RWPE2 (cell line): ENCODE results near the gene NDFIP1.

Source experiments
- ATAC-seq: fragments of 200-7000 bp; cut with Tn5 transposase; 3 replicates; pipeline ENCODE4 v1.9.1; 2021; ENCODE audit warnings: low read depth
- DNase-seq: peaks from one replicate; pipeline ENCODE4 v3.0.0-alpha.2; 2020; ENCODE audit warnings: low spot score
- H3K27ac ChIP-seq: fragments of 450-650 bp; 2 replicates; pipeline ENCODE4 v1.5.1; 2017; ENCODE audit warnings: mild to moderate bottlenecking; ENCODE audit not compliant: poor library complexity, severe bottlenecking
- H3K27me3 ChIP-seq: fragments of 250-450 bp; sonication (Bioruptor Pico); 2 replicates; pipeline ENCODE4 v1.5.1; 2021; ENCODE audit warnings: mild to moderate bottlenecking, moderate library complexity; ENCODE audit not compliant: insufficient read depth, poor library complexity, severe bottlenecking
- H3K36me3 ChIP-seq: fragments of 250-450 bp; sonication (Bioruptor Pico); 2 replicates; pipeline ENCODE4 v1.5.1; 2020; ENCODE audit warnings: low read depth, mild to moderate bottlenecking, moderate library complexity
- H3K4me1 ChIP-seq: fragments of 250-450 bp; sonication (Bioruptor Pico); 2 replicates; pipeline ENCODE4 v1.5.1; 2021; ENCODE audit warnings: mild to moderate bottlenecking, moderate library complexity; ENCODE audit not compliant: insufficient read depth, poor library complexity, severe bottlenecking
- H3K4me3 ChIP-seq: fragments of 250-450 bp; sonication (Bioruptor Pico); 2 replicates; pipeline ENCODE4 v1.5.1; 2021; ENCODE audit warnings: mild to moderate bottlenecking, moderate library complexity; ENCODE audit not compliant: severe bottlenecking
- H3K9me3 ChIP-seq: fragments of 250-450 bp; sonication (Bioruptor Pico); 2 replicates; pipeline ENCODE4 v1.5.1; 2021; ENCODE audit warnings: mild to moderate bottlenecking, moderate library complexity; ENCODE audit not compliant: severe bottlenecking
- TF ChIP-seq, protein P1 (sequence below): fragments of 450-650 bp; IDR thresholded peaks from one replicate; pipeline ENCODE4 v1.5.1; 2017; ENCODE audit warnings: mild to moderate bottlenecking, moderate library complexity; ENCODE audit not compliant: poor library complexity, severe bottlenecking

The NDFIP1 gene

DNA sequence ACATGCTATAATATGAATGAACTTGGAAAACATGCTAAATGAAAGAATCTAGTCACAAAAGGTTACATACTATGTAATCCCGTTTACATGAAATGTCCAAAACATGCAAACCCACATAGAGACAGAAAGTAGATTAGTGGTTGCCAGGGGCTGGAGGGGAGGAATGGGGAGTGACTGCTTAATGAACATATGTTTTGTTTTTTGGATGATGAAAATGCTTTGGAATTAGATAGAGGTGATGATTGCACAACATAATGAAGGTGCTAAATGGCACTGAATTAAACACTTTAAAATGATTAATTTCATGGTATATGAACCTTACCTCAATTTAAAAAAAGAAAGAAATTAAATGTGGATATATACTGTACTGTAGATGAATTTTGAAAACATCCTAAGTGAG, 17.6 kb upstream of the NDFIP1 start:
- no peaks in the 10 kb centered on the region for H3K9me3 ChIP-seq
- no peak overlapping the region for H3K27ac ChIP-seq
- H3K4me3 ChIP-seq: no peak overlapping the region
- TF ChIP-seq, protein P1, sequence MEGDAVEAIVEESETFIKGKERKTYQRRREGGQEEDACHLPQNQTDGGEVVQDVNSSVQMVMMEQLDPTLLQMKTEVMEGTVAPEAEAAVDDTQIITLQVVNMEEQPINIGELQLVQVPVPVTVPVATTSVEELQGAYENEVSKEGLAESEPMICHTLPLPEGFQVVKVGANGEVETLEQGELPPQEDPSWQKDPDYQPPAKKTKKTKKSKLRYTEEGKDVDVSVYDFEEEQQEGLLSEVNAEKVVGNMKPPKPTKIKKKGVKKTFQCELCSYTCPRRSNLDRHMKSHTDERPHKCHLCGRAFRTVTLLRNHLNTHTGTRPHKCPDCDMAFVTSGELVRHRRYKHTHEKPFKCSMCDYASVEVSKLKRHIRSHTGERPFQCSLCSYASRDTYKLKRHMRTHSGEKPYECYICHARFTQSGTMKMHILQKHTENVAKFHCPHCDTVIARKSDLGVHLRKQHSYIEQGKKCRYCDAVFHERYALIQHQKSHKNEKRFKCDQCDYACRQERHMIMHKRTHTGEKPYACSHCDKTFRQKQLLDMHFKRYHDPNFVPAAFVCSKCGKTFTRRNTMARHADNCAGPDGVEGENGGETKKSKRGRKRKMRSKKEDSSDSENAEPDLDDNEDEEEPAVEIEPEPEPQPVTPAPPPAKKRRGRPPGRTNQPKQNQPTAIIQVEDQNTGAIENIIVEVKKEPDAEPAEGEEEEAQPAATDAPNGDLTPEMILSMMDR: no peak
- H3K27me3 ChIP-seq: no peaks in the 10 kb centered on the region
- ATAC-seq (no peak), DNase-seq (no peak)
- no peaks in the 10 kb centered on the region for H3K4me1 ChIP-seq
- no peaks in the 10 kb centered on the region for H3K36me3 ChIP-seq

DNA sequence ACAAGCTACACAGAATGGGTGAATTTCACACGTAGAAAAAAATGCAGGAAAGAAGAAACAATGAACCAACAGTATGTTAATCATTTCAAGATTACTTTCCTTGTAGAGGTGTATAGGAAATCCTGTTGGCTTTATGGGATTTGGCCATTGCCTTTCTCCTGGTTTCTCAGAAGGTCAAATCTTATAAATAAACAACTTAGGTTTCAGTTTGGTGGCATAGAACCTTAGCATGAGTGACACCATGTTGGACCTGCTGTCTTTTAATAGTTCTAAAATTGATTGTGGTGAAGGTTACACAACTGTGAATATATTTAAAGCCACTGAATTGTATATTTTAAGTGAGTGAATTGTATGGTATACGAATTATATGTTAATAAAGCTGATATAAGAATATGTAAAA, 16.7 kb upstream of the NDFIP1 start:
- no peak overlapping the region for H3K27ac ChIP-seq
- no peak for DNase-seq
- no peak for ATAC-seq

DNA sequence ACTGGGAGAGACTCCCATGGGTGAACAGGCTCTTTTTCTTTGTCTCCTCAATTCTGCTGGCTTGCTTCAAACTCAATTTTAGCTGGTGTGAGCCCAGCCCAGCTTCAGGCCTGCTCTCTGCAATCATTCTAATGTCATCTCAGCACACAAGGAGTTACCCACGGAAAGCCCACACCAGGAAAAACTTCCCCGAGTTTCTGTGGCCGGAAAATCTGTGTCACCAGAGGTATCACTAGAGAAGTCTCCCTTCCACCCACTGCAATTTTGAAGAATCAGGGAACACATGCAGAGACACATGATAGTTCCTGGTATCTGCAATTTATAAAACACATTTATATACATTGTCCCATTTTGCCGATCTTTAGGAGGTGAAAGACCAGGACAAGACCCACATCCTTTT, 13.5 kb upstream of the NDFIP1 start:
- H3K27me3 ChIP-seq: no peaks in the 10 kb centered on the region
- H3K36me3 ChIP-seq: no peaks in the 10 kb centered on the region
- ATAC-seq: no peak
- no peaks in the 10 kb centered on the region for H3K9me3 ChIP-seq
- H3K4me3 ChIP-seq: no peak overlapping the region
- H3K27ac ChIP-seq: no peak overlapping the region
- TF ChIP-seq, protein P1: no peak
- no peak for DNase-seq
- peaks cover 8% of the 10 kb centered on the region for H3K4me1 ChIP-seq

More for the DNA sequence above, 16.7 kb upstream of the NDFIP1 start:
- TF ChIP-seq, protein P1: no peak
- H3K4me3 ChIP-seq: no peak overlapping the region
- no peaks in the 10 kb centered on the region for H3K36me3 ChIP-seq
- H3K9me3 ChIP-seq: no peaks in the 10 kb centered on the region
- no peaks in the 10 kb centered on the region for H3K4me1 ChIP-seq
- no peaks in the 10 kb centered on the region for H3K27me3 ChIP-seq

DNA sequence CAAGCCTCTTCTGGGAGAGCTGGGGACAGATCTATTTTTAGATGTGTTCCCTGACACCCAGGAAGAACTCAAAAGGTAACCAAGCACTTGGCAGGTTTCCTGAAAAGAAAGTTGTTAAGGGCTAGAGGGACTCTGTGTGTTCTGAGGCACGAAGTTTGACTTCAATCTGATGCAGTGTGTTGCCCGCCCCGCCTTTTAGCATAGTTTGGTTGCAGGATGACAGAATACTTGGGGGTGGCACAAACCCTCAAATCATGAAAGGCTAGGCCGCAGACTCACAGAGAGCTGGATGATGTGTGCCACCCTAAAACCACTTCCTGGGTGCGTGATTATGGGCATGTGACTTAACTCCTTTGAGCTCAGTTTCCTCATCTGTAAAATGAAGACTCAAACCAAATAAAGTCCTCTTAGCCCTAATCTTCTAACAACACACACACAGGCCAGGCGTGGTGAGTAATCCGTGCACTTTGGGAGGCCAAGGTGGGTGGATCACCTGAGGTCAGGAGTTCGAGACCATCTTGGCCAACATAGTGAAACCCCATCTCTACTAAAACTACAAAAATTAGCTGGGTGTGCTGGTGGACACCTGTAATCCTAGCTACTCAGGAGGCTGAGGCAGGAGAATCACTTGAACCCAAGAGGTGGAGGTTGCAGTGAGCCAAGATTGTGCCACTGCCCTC, 12.8 kb upstream of the NDFIP1 start:
- H3K27ac ChIP-seq: no peak overlapping the region
- no peak; the same call in 2 of the 3 replicates for ATAC-seq
- no peaks in the 10 kb centered on the region for H3K27me3 ChIP-seq

DNA sequence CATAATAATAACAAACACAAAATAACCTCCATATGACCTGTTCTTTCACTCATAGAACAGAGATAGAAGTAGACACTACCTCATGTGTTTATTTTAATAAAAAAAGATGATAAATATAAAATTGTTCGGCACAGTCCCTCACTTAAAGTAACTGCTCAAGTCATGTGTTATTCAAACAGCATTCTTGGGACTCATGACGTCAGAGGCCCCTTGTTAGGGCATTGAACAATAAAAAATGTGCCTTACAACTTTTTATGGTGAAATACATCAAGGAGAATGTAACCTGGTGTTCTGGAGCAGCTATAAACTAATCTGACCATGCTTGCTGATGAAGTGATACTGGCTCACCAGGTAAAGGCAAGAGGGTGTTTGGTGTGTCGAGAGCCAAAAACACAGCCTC, 12.2 kb upstream of the NDFIP1 start:
- ATAC-seq (no peak), DNase-seq (no peak)
- Histone ChIP-seq H3K36me3 (no peaks in the 10 kb centered on the region), H3K27me3 (no peaks in the 10 kb centered on the region), H3K4me1 (peaks cover 8% of the 10 kb centered on the region), H3K27ac (no peak overlapping the region), H3K9me3 (no peaks in the 10 kb centered on the region), H3K4me3 (no peak overlapping the region)
- TF ChIP-seq, protein P1: no peak

More for the DNA sequence above, 12.8 kb upstream of the NDFIP1 start:
- no peak for DNase-seq
- Histone ChIP-seq H3K9me3 (no peaks in the 10 kb centered on the region), H3K4me1 (peaks cover 8% of the 10 kb centered on the region), H3K36me3 (no peaks in the 10 kb centered on the region), H3K4me3 (no peak overlapping the region)
- TF ChIP-seq, protein P1: no peak
